ENCODE data around the gene BRF1. TPM values are rescaled to one million over a fixed set of nuclear protein-coding genes. Genes with fewer than 3 reads are reported as not detected.
"Not testable (repeated sequence)": the region's sequence is repeated elsewhere in the genome, so short reads cannot be mapped to it uniquely, and the experiment has no call there.

The BRF1 gene
- total RNA-seq, 4 donors from 2014 or later = 22.8 to 46.5 (median 30.7) TPM

- DNase-seq (ENCODE audit: low spot score) = no peak
- ATAC-seq (ENCODE audit: low FRiP score) = no peak
- TF ChIP-seq CTCF (IDR thresholded peaks at IDR 0.05) = no peak
Observed at GRCh38 chr14:105336477-105337287, 35.9 kb upstream of the BRF1 start.

DNA sequence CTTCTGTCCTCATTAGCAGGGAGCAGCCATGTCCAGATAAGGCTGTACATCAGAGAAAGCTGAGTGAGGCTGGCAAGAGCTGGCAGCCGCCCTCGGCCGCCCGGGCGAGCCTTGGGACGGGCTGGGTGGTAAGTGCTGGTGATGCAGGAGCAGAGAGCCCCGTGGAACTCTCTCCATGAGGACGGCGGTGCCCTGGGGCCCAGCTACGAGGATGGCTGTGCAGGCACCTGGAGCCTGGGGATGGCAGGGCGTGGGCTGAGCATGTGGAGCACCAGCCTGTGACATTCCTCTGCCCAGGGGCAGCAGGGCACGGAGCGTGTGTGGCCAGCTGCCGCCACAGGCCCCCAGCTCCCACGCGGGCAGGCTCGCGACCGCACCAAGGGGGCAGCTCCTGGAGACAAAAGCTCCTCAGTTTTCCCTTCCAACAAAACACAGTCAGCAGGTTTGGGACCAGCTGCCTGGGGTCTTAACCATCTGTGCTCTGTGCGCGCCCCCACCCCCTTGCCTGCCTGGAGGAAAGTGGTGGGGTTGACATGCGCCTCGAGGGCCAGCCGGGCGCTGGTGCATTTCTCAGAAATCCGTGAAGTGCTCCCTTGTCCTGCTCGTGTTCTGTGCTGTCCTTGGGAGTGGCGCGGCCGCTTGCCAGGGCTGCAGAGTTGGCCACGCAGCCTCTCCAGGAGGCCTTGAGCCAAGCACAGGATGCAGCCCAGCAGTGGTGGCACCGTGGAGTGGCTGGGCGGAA, 35.1 kb upstream of the BRF1 start:
- no peak for TF ChIP-seq CTCF (IDR thresholded peaks at IDR 0.05)
- no peak for ATAC-seq (ENCODE audit: low FRiP score)
- DNase-seq (ENCODE audit: low spot score) = no peak

GRCh38 chr14:105335231-105335542, 34.4 kb upstream of the BRF1 start:
- not testable (repeated sequence) for DNase-seq (ENCODE audit: low spot score); ATAC-seq (ENCODE audit: low FRiP score)

DNA sequence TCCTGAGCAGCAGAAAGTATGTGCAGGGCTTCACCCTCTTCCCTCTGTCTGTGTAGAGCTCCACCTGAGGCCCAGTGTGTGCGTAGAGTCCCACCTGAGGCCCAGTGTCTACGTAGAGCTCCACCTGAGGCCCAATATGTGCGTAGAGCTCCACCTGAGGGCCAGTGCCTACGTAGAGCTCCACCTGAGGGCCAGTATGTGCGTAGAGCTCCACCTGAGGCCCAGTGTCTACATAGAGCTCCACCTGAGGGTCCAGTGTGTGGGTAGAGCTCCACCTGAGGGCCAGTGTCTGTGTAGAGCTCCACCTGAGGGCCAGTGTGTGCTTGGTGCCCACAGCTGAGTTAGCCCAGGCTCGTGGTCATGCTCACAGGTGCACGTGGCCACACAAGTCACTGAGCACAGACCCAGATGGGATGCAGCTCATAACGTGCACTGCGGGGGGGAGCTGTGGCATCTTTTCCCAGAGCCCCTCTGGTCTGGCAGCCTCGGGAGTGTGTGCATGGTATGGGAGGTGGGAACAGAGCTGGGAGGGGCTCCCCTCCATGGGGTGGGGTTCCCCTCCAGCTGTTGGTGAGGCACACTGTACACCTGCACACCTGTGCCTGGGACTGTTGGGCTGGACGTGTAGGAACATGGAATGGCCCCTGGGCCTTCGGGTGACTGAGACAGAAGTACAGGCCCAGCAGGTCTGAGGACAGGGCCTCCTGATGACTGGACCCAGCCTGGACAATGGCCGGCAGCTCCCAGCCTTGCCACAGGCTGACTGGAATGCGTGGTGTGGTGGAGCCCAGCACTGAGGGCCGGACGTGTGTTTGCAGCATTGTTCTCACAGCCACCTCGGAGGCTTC, 33.8 kb upstream of the BRF1 start:
- ATAC-seq (ENCODE audit: low FRiP score) (no peak), DNase-seq (ENCODE audit: low spot score) (no peak)
- no peak for TF ChIP-seq CTCF (IDR thresholded peaks at IDR 0.05)

DNA sequence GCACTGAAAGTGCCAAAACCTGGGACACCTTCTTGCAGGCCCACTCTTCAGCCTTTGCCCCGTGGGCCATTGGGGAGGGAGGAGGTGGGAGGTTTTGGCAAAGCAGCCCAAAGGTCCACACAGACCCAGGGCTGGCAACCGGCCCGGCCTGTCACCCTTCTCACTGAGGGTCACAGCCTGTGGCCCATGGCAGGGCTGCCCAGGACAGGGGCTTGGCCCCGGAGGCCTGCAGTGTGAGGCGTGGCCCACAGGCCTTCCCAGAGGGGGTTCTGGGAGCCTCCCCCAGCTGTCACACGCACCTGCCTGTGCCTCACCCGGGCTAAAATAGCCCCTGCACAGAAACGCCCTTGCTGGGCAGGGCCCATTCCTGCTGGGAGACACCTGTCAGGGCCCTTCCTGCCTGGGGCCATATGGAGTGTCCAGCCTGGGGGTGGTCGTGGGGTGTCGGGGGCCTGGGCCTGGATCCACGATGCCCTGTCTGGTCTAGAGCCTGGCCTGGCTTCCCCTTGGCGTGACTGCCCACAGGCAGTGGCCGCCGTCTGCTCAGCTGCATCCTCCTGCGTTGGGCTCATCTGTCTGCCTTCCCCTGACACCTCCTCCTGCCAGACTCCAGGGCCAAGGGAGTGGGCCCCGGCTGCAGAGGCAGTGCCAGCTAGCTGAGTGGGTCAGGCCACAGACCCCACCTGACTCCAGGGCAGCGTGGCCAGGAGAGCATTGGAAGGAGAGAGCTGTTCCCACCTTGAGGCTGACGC, 33.0 kb upstream of the BRF1 start:
- no peak for ATAC-seq (ENCODE audit: low FRiP score)
- no peak for TF ChIP-seq CTCF (IDR thresholded peaks at IDR 0.05)
- no peak for DNase-seq (ENCODE audit: low spot score)

- ATAC-seq (ENCODE audit: low FRiP score) (no peak), DNase-seq (ENCODE audit: low spot score) (no peak)
- no peak for TF ChIP-seq CTCF (IDR thresholded peaks at IDR 0.05)
Observed at GRCh38 chr14:105333020-105333490, 32.3 kb upstream of the BRF1 start.
